NCI-H187 treated with DMSO at 0.1 percent for 48 hours (cell line): ENCODE data around the gene MEIOC.
A peak's percentile ranks its signal among the peaks of the same experiment; 100 is the strongest.
"Not testable (repeated sequence)": the region's sequence is repeated elsewhere in the genome, so short reads cannot be mapped to it uniquely, and the experiment has no call there.

ENCODE experiments used
- DNase-seq: peaks from one replicate; lab custom pipeline; 2025; lab: John Stamatoyannopoulos, UW

MEIOC gene

GRCh38 chr17:44647736-44648135 is 8.5 kb upstream of the MEIOC start:
- no peak for DNase-seq

- no peak for DNase-seq
These were observed 7.3 kb upstream of the MEIOC start for GRCh38 chr17:44648963-44649362.

- DNase-seq, result no peak
These were observed 5.0 kb upstream of the MEIOC start for GRCh38 chr17:44651228-44651627.

GRCh38 chr17:44652727-44653126 is 3.5 kb upstream of the MEIOC start:
- DNase-seq, result no peak

- DNase-seq, result no peak
These were observed 2.9 kb upstream of the MEIOC start for GRCh38 chr17:44653384-44653783.

GRCh38 chr17:44653954-44654353 is 2.3 kb upstream of the MEIOC start:
- no peak for DNase-seq

GRCh38 chr17:44661835-44662234 is 5.6 kb downstream of the MEIOC start:
- DNase-seq, result no peak

GRCh38 chr17:44663095-44663494 is 6.8 kb downstream of the MEIOC start:
- DNase-seq, result no peak

- DNase-seq, result no peak
These were observed 8.6 kb downstream of the MEIOC start for GRCh38 chr17:44664867-44665266.

GRCh38 chr17:44666006-44666405 is 9.7 kb downstream of the MEIOC start:
- DNase-seq, result no peak

- no peak for DNase-seq
These were observed 16.3 kb downstream of the MEIOC start for GRCh38 chr17:44672479-44673093.

GRCh38 chr17:44673893-44674292 is 17.6 kb downstream of the MEIOC start:
- no peak for DNase-seq

- DNase-seq, result no peak
These were observed 20.9 kb downstream of the MEIOC start for GRCh38 chr17:44677136-44677535.

- DNase-seq, result not testable (repeated sequence)
These were observed 27.0 kb downstream of the MEIOC start for GRCh38 chr17:44683303-44683702.

- DNase-seq, result no peak
These were observed 31.5 kb downstream of the MEIOC start for GRCh38 chr17:44687756-44688155.

GRCh38 chr17:44688200-44688599 is 31.9 kb downstream of the MEIOC start:
- DNase-seq, result no peak

- DNase-seq, result no peak
These were observed 32.6 kb downstream of the MEIOC start for GRCh38 chr17:44688675-44689476.

GRCh38 chr17:44689477-44690217 is 33.4 kb downstream of the MEIOC start, which contains the start of gene CCDC43:
CCDC43 (minus strand) TSS chr17:44689776; CDS start chr17:44689753, 23 bp downstream.
- peak; percentile 11 for DNase-seq

- not testable (repeated sequence) for DNase-seq
These were observed 34.6 kb downstream of the MEIOC start for GRCh38 chr17:44690746-44691306.

- DNase-seq, result no peak
These were observed 37.3 kb downstream of the MEIOC start for GRCh38 chr17:44693609-44694008.

GRCh38 chr17:44700288-44700687 is 44.0 kb downstream of the MEIOC start:
- DNase-seq, result not testable (repeated sequence)

- no peak for DNase-seq
These were observed 51.6 kb downstream of the MEIOC start for GRCh38 chr17:44707755-44708400.
